HEK293 (cell line): ENCODE measurements around the gene RGS9BP.

Experiments used
- BCL11A ChIP-seq: fragments of 450-650 bp; formaldehyde crosslinking; IDR thresholded peaks from 2 replicates; pipeline ENCODE4 v1.5.1; 2016; ENCODE audit warnings: low read depth, missing biosample characterization, missing genetic modification characterization
- EGR2 ChIP-seq: fragments of 450-650 bp; formaldehyde crosslinking; IDR thresholded peaks from 2 replicates; pipeline ENCODE4 v1.5.1; 2016; ENCODE audit warnings: low read depth, missing biosample characterization, missing genetic modification characterization
- MYNN ChIP-seq: fragments of 450-650 bp; formaldehyde crosslinking; IDR thresholded peaks from 2 replicates; pipeline ENCODE4 v1.5.1; 2016; ENCODE audit warnings: missing biosample characterization, missing genetic modification characterization, borderline replicate concordance
- PRDM1 ChIP-seq: fragments of 450-650 bp; formaldehyde crosslinking; IDR thresholded peaks from 2 replicates; pipeline ENCODE4; 2016; ENCODE audit warnings: missing biosample characterization, missing genetic modification characterization
- TRIM28 ChIP-seq: IDR thresholded peaks from 2 replicates; pipeline ENCODE4 v1.6.1; 2011; ENCODE audit warnings: low read length, control low read depth, borderline replicate concordance
- ZBTB10 ChIP-seq: fragments of 450-650 bp; formaldehyde crosslinking; IDR thresholded peaks from 2 replicates; pipeline ENCODE4 v1.5.1; 2016; ENCODE audit warnings: missing biosample characterization, missing genetic modification characterization
- ZBTB17 ChIP-seq: fragments of 450-650 bp; formaldehyde crosslinking; IDR thresholded peaks from 2 replicates; pipeline ENCODE4 v1.5.1; 2016; ENCODE audit warnings: missing biosample characterization, missing genetic modification characterization
- ZFHX2 ChIP-seq: fragments of 450-650 bp; formaldehyde crosslinking; conservative IDR thresholded peaks from 2 replicates; pipeline ENCODE4 v1.5.1; 2016; ENCODE audit warnings: missing biosample characterization, missing genetic modification characterization
- ZFP3 ChIP-seq: fragments of 450-650 bp; formaldehyde crosslinking; IDR thresholded peaks from 2 replicates; pipeline ENCODE4 v1.5.1; 2016; ENCODE audit warnings: low read depth, missing biosample characterization, missing genetic modification characterization
- ZNF155 ChIP-seq: fragments of 450-650 bp; formaldehyde crosslinking; IDR thresholded peaks from 2 replicates; pipeline ENCODE4 v1.5.1; 2016; ENCODE audit warnings: missing biosample characterization, missing genetic modification characterization
- ZNF184 ChIP-seq: fragments of 450-650 bp; IDR thresholded peaks from 2 replicates; pipeline ENCODE4 v1.5.1; 2018; ENCODE audit warnings: missing biosample characterization, mild to moderate bottlenecking, missing genetic modification characterization
- ZNF2 ChIP-seq: fragments of 450-650 bp; formaldehyde crosslinking; IDR thresholded peaks from 2 replicates; pipeline ENCODE4 v1.5.1; 2016; ENCODE audit warnings: missing biosample characterization, missing genetic modification characterization
- ZNF202 ChIP-seq: fragments of 450-650 bp; formaldehyde crosslinking; IDR thresholded peaks from 2 replicates; pipeline ENCODE4 v1.5.1; 2016; ENCODE audit warnings: missing biosample characterization, missing genetic modification characterization, borderline replicate concordance
- ZNF274 ChIP-seq, 2 experiments: fragments of 200-500 bp in 1 of 2; fragments of 450-650 bp in 1 of 2; sonication (Bioruptor generic) in 1 of 2; formaldehyde crosslinking in 1 of 2; IDR thresholded peaks; 2 replicates each; pipeline versions ENCODE4 v1.5.1 to v1.6.1; 2014 to 2016; ENCODE audit warnings: borderline replicate concordance in 1 of 2, inconsistent platforms in 1 of 2, low read length in 1 of 2, missing biosample characterization in 1 of 2, missing genetic modification characterization in 1 of 2
- ZNF341 ChIP-seq: fragments of 450-650 bp; formaldehyde crosslinking; IDR thresholded peaks from 2 replicates; pipeline ENCODE4; 2016; ENCODE audit warnings: low read depth, missing biosample characterization, missing genetic modification characterization
- ZNF423 ChIP-seq: fragments of 450-650 bp; formaldehyde crosslinking; IDR thresholded peaks from 2 replicates; pipeline ENCODE4 v1.5.1; 2016; ENCODE audit warnings: missing biosample characterization, missing genetic modification characterization
- ZNF433 ChIP-seq: fragments of 450-650 bp; formaldehyde crosslinking; IDR thresholded peaks from 2 replicates; pipeline ENCODE4 v1.5.1; 2016; ENCODE audit warnings: missing biosample characterization, missing genetic modification characterization, low read depth
- ZNF501 ChIP-seq: fragments of 450-650 bp; formaldehyde crosslinking; IDR thresholded peaks from 2 replicates; pipeline ENCODE4 v1.5.1; 2016; ENCODE audit warnings: missing biosample characterization, missing genetic modification characterization
- ZNF518A ChIP-seq: fragments of 450-650 bp; formaldehyde crosslinking; conservative IDR thresholded peaks from 2 replicates; pipeline ENCODE4 v1.5.1; 2016; ENCODE audit warnings: low read depth, missing biosample characterization, missing genetic modification characterization
- ZNF555 ChIP-seq: fragments of 450-650 bp; formaldehyde crosslinking; conservative IDR thresholded peaks from 2 replicates; pipeline ENCODE4 v1.5.1; 2017; ENCODE audit warnings: missing biosample characterization, mild to moderate bottlenecking, missing genetic modification characterization, inconsistent platforms
- ZNF600 ChIP-seq: fragments of 450-650 bp; formaldehyde crosslinking; IDR thresholded peaks from 2 replicates; pipeline ENCODE4 v1.5.1; 2016; ENCODE audit warnings: missing biosample characterization, missing genetic modification characterization
- ZNF626 ChIP-seq: fragments of 450-650 bp; sonication (Bioruptor Pico); formaldehyde crosslinking; IDR thresholded peaks from 2 replicates; pipeline ENCODE4 v1.5.1; 2018; ENCODE audit warnings: missing biosample characterization, missing genetic modification characterization, inconsistent platforms
- ZNF660 ChIP-seq: fragments of 450-650 bp; IDR thresholded peaks from 2 replicates; pipeline ENCODE4 v1.5.1; 2018; ENCODE audit warnings: missing biosample characterization, mild to moderate bottlenecking, missing genetic modification characterization
- ZNF791 ChIP-seq: fragments of 450-650 bp; formaldehyde crosslinking; IDR thresholded peaks from 2 replicates; pipeline ENCODE4 v1.5.1; 2016; ENCODE audit warnings: missing biosample characterization, missing genetic modification characterization
- TF ChIP-seq, protein P1 (sequence below): fragments of 450-650 bp; formaldehyde crosslinking; IDR thresholded peaks from 2 replicates; pipeline ENCODE4 v1.5.1; 2016; ENCODE audit warnings: missing biosample characterization, missing genetic modification characterization
- TF ChIP-seq, protein P2 (sequence below): fragments of 450-650 bp; formaldehyde crosslinking; IDR thresholded peaks from 2 replicates; pipeline ENCODE4 v1.5.1; 2016; ENCODE audit warnings: missing biosample characterization, missing genetic modification characterization

The RGS9BP gene

GRCh38 chr19:32691291-32691951, 15.8 kb downstream of the RGS9BP start, which contains the start of gene NUDT19 (continued):
- peak; percentile 92 for TF ChIP-seq ZNF501 (tag by site-specific recombination)
- peak; percentile 36; the same call in 1 of the 2 replicates for TF ChIP-seq ZNF518A
- TF ChIP-seq, protein P1, sequence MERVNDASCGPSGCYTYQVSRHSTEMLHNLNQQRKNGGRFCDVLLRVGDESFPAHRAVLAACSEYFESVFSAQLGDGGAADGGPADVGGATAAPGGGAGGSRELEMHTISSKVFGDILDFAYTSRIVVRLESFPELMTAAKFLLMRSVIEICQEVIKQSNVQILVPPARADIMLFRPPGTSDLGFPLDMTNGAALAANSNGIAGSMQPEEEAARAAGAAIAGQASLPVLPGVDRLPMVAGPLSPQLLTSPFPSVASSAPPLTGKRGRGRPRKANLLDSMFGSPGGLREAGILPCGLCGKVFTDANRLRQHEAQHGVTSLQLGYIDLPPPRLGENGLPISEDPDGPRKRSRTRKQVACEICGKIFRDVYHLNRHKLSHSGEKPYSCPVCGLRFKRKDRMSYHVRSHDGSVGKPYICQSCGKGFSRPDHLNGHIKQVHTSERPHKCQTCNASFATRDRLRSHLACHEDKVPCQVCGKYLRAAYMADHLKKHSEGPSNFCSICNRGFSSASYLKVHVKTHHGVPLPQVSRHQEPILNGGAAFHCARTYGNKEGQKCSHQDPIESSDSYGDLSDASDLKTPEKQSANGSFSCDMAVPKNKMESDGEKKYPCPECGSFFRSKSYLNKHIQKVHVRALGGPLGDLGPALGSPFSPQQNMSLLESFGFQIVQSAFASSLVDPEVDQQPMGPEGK = peak; percentile 92
- TF ChIP-seq, protein P2, sequence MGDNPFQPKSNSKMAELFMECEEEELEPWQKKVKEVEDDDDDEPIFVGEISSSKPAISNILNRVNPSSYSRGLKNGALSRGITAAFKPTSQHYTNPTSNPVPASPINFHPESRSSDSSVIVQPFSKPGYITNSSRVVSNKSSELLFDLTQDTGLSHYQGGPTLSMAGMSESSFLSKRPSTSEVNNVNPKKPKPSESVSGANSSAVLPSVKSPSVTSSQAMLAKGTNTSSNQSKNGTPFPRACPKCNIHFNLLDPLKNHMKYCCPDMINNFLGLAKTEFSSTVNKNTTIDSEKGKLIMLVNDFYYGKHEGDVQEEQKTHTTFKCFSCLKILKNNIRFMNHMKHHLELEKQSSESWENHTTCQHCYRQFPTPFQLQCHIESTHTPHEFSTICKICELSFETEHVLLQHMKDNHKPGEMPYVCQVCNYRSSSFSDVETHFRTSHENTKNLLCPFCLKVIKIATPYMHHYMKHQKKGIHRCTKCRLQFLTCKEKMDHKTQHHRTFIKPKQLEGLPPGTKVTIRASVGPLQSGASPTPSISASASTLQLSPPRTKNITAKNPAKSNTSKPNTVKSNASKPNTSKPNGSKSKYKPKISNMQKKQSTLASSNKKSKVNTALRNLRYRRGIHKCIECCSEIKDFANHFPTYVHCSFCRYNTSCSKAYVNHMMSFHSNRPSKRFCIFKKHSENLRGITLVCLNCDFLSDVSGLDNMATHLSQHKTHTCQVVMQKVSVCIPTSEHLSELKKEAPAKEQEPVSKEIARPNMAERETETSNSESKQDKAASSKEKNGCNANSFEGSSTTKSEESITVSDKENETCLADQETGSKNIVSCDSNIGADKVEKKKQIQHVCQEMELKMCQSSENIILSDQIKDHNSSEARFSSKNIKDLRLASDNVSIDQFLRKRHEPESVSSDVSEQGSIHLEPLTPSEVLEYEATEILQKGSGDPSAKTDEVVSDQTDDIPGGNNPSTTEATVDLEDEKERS (tag by site-specific recombination) = 0 out of 2 replicates have a peak, but pooled peaks have one; percentile 73
- no peak for TF ChIP-seq ZNF155 (tag by site-specific recombination)
- TF ChIP-seq ZNF341 (tag by site-specific recombination) = peak; percentile 67
- TF ChIP-seq ZNF184 (tag by site-specific recombination) = no peak
- TF ChIP-seq ZNF274 (IDR thresholded peaks at IDR 0.05; ENCODE audit: low read length) = no peak
- no peak for TF ChIP-seq ZNF274 (tag by site-specific recombination; IDR thresholded peaks at IDR 0.05; ENCODE audit: borderline replicate concordance)
- TF ChIP-seq ZNF202 (tag by site-specific recombination) = no peak
- TF ChIP-seq ZNF600 = peak; percentile 93
- TF ChIP-seq BCL11A (tag by site-specific recombination) = peak; percentile 36; the same call in 1 of the 2 replicates
- TF ChIP-seq ZNF660 (tag by site-specific recombination) = peak; percentile 92
- 0 out of 2 replicates have a peak, but pooled peaks have one; percentile 18 for TF ChIP-seq ZNF433
- peak; percentile 88 for TF ChIP-seq ZFHX2 (tag by site-specific recombination)
- TF ChIP-seq ZBTB10 (tag by site-specific recombination) = peak; percentile 76
- TF ChIP-seq ZFP3 (tag by site-specific recombination) = no peak
- no peak for TF ChIP-seq ZNF555
- peak; percentile 78 for TF ChIP-seq EGR2 (tag by site-specific recombination)
- TF ChIP-seq PRDM1 (tag by site-specific recombination) = no peak
- no peak for TF ChIP-seq TRIM28
- no peak for TF ChIP-seq ZNF626 (tag by site-specific recombination)
- TF ChIP-seq ZNF791 (tag by site-specific recombination) = no peak
- no peak for TF ChIP-seq MYNN (tag by site-specific recombination)
- TF ChIP-seq ZBTB17 = peak; percentile 79
- peak; percentile 100 for TF ChIP-seq ZNF423 (tag by site-specific recombination)
- peak; percentile 90 for TF ChIP-seq ZNF2 (tag by site-specific recombination)
